B cell (primary cell): ENCODE measurements around the gene MALL. TPM values are rescaled to one million over a fixed set of nuclear protein-coding genes. Genes with fewer than 3 reads are reported as not detected.

Experiments
- polyA plus RNA-seq: library from polyadenylated mRNA; depleted of rRNA; stranded (reverse); fragments of >200 nt; gene quantifications from 2 replicates; pipeline ENCODE4 v1.2.3, GENCODE V29; 2012
- small RNA-seq: library from RNA; depleted of rRNA; stranded (forward); fragments of <200 nt; gene quantifications from one replicate; pipeline ENCODE3, GENCODE V24; 2012; ENCODE audit warnings: low replicate concordance, low read depth; ENCODE audit not compliant: insufficient read length
- total RNA-seq, 2 donors: library from RNA; stranded (reverse); fragments of 120-200 nt in 1 of 2; gene quantifications; 1 replicate in 1 of 2; 2 replicates in 1 of 2; pipeline versions ENCODE4 v1.2.3 to v1.2.4, GENCODE V29; 2013 to 2022

MALL gene
- total and polyA plus RNA-seq, 2 donors (not counting 1 experiment from before 2014, with no cell fraction given): not detected

Small RNA genes within 50 kb of the gene (small RNA-seq; reads per million reads assigned to genes)
- not detected for gene MIR4267
- not detected for gene MIR4436B1

Other genes starting within 250 kb of the MALL start
- 0.32 and 0.81 TPM in 2 replicates for gene LIMS3, start 217.1 kb downstream of the MALL start, total RNA-seq
- gene LIMS3, start 217.1 kb downstream of the MALL start, polyA plus RNA-seq: 0.20 and 0.27 TPM in 2 replicates
- gene NPHP1, start 89.2 kb upstream of the MALL start, total RNA-seq: 1.6 and 2.4 TPM in 2 replicates
- 1.1 and 2.4 TPM in 2 replicates for gene NPHP1, start 89.2 kb upstream of the MALL start, polyA plus RNA-seq
- gene MTLN, start 96.7 kb upstream of the MALL start, total RNA-seq: 17.1 and 23.2 TPM in 2 replicates
- 5.1 and 27.2 TPM in 2 replicates for gene MTLN, start 96.7 kb upstream of the MALL start, polyA plus RNA-seq